Measurements from ENCODE around the gene PCDHB9.
"Not testable (repeated sequence)": the region's sequence is repeated elsewhere in the genome, so short reads cannot be mapped to it uniquely, and the experiment has no call there.

Gene PCDHB9

GRCh38 chr5:141186897-141187512 is at the start of gene PCDHB9:
TSS of gene PCDHB9 (plus strand) at chr5:141187161. CDS start at chr5:141187319, 158 bp downstream.
- CTCF ChIA-PET = interaction anchor here (0.5 to 1.9 kb wide), 9 partner anchors 10 to 231 kb away, joined by 3 to 7 read pairs (median 3); partner anchors contain the start of gene PCDHGB7

GRCh38 chr5:141137346-141137745 is 49.6 kb upstream of the PCDHB9 start:
- POLR2A ChIA-PET (ENCODE audit: low non-redundant PET) = not testable (repeated sequence)

More at GRCh38 chr5:141186897-141187512, at the start of gene PCDHB9:
- POLR2A ChIA-PET (ENCODE audit: low non-redundant PET) = no interaction called here
- peak; percentile 68 for TF ChIP-seq CTCF (conservative IDR thresholded peaks at IDR 0.05; ENCODE audit: low read depth)
- no peak within 1 kb of the TSS for H3K27ac ChIP-seq
- DNase-seq (ENCODE audit: low spot score) = no peak

GRCh38 chr5:141149812-141150211 is 37.1 kb upstream of the PCDHB9 start, which contains the start of gene PCDHB6:
TSS of gene PCDHB6 (plus strand) at chr5:141150057. CDS start at chr5:141150258, 201 bp downstream.
- no peak within 1 kb of the TSS for H3K27ac ChIP-seq
- DNase-seq (ENCODE audit: low spot score) = peak; percentile 26
- TF ChIP-seq CTCF (conservative IDR thresholded peaks at IDR 0.05; ENCODE audit: low read depth) = peak; percentile 28
- CTCF ChIA-PET = interaction anchor here (0.6 to 1.2 kb wide), 5 partner anchors 18 to 411 kb away, joined by 3 to 4 read pairs (median 3); partner anchors contain the start of gene PCDHA8
- POLR2A ChIA-PET (ENCODE audit: low non-redundant PET) = no interaction called here

More at GRCh38 chr5:141137346-141137745, 49.6 kb upstream of the PCDHB9 start:
- DNase-seq (ENCODE audit: low spot score); H3K27ac ChIP-seq; CTCF ChIA-PET: not testable (repeated sequence)

- no peak overlapping the region for H3K27ac ChIP-seq
- DNase-seq (ENCODE audit: low spot score) = no peak
- ChIA-PET CTCF (interaction anchor here (0.6 to 1.2 kb wide), 8 partner anchors 19 to 424 kb away, joined by 3 to 4 read pairs (median 3); partner anchors contain the start of genes PCDHA8 and PCDHB14), POLR2A (ENCODE audit: low non-redundant PET) (interaction anchor here (0.6 kb wide), 1 partner anchor 309 kb away, joined by 3 read pairs; no protein-coding TSS in a partner anchor)
- TF ChIP-seq CTCF (conservative IDR thresholded peaks at IDR 0.05; ENCODE audit: low read depth) = no peak
These were observed 36.6 kb upstream of the PCDHB9 start for GRCh38 chr5:141150224-141150992.

GRCh38 chr5:141150993-141151325 is 36.0 kb upstream of the PCDHB9 start:
- CTCF ChIA-PET = interaction anchor here (0.7 to 1.2 kb wide), 4 partner anchors 47 to 424 kb away, joined by 3 to 4 read pairs (median 4); partner anchors contain the start of genes PCDHA8 and PCDHB14
- no peak for DNase-seq (ENCODE audit: low spot score)
- TF ChIP-seq CTCF (conservative IDR thresholded peaks at IDR 0.05; ENCODE audit: low read depth) = no peak
- POLR2A ChIA-PET (ENCODE audit: low non-redundant PET) = interaction anchor here (0.6 kb wide), 1 partner anchor 310 kb away, joined by 3 read pairs; no protein-coding TSS in a partner anchor
- H3K27ac ChIP-seq = no peak overlapping the region

GRCh38 chr5:141151632-141152031 is 35.3 kb upstream of the PCDHB9 start:
- CTCF ChIA-PET; H3K27ac ChIP-seq; POLR2A ChIA-PET (ENCODE audit: low non-redundant PET); DNase-seq (ENCODE audit: low spot score): not testable (repeated sequence)

- POLR2A ChIA-PET (ENCODE audit: low non-redundant PET); H3K27ac ChIP-seq; DNase-seq (ENCODE audit: low spot score): not testable (repeated sequence)
- CTCF ChIA-PET = interaction anchor here (0.7 kb wide), 1 partner anchor 53 kb away, joined by 3 read pairs; no protein-coding TSS in a partner anchor
These were observed 34.9 kb upstream of the PCDHB9 start for GRCh38 chr5:141152096-141152495.

Measured in RWPE1 (cell line).